A673 (cell line): ENCODE data around the gene RHOD. TPM values are rescaled to one million over a fixed set of nuclear protein-coding genes. Genes with fewer than 3 reads are reported as not detected.

ENCODE experiments used
- BruUV-seq: library from RNA; stranded (reverse); fragments of 400-500 nt; replicated peaks from 2 replicates; lab custom pipeline; 2021; lab: Mats Ljungman, UMichigan
- CTCF ChIA-PET: fragments of 300-600 bp; sonication (Branson Sonifier 250); formaldehyde crosslinking; loops from one replicate; lab custom pipeline; 2022; ENCODE audit warnings: antibody characterized with exemption; lab: Charles Lee
- POLR2A ChIA-PET: fragments of 300-600 bp; sonication (Branson Sonifier 250); formaldehyde crosslinking; loops from one replicate; lab custom pipeline; 2022; ENCODE audit warnings: antibody characterized with exemption; ENCODE audit not compliant: low non-redundant PET; lab: Charles Lee
- DNase-seq: peaks from one replicate; pipeline ENCODE4 v3.0.0-alpha.2; 2015; ENCODE audit warnings: low spot score
- H3K27ac ChIP-seq: fragments of 200-600 bp; sonication (generic); 2 replicates; pipeline ENCODE4 v1.5.1; 2016; ENCODE audit warnings: mixed run types, low read depth, mild to moderate bottlenecking, mixed read lengths, antibody characterized with exemption, low read length; ENCODE audit not compliant: poor library complexity, severe bottlenecking
- H3K27me3 ChIP-seq: fragments of 200-600 bp; sonication (generic); replicated peaks from 2 replicates; pipeline ENCODE4 v1.6.1; 2017; ENCODE audit warnings: mixed run types, low read depth, mild to moderate bottlenecking, mixed read lengths, antibody characterized with exemption, low read length; ENCODE audit not compliant: insufficient read depth, poor library complexity
- H3K36me3 ChIP-seq: fragments of 200-600 bp; sonication (generic); 2 replicates; pipeline ENCODE4 v1.6.1; 2016; ENCODE audit warnings: mixed run types, mild to moderate bottlenecking, mixed read lengths, antibody characterized with exemption, low read length; ENCODE audit not compliant: insufficient read depth, poor library complexity, severe bottlenecking
- H3K4me1 ChIP-seq: fragments of 200-600 bp; sonication (generic); 2 replicates; pipeline ENCODE4 v1.6.1; 2017; ENCODE audit warnings: mixed run types, mild to moderate bottlenecking, mixed read lengths, antibody characterized with exemption, low read length; ENCODE audit not compliant: insufficient read depth, poor library complexity, severe bottlenecking
- H3K4me3 ChIP-seq: fragments of 200-600 bp; sonication (generic); 2 replicates; pipeline ENCODE4 v1.5.1; 2016; ENCODE audit warnings: low read depth, mixed run types, mild to moderate bottlenecking, mixed read lengths, low read length; ENCODE audit not compliant: poor library complexity, severe bottlenecking
- H3K9me3 ChIP-seq: fragments of 200-600 bp; sonication (generic); 2 replicates; pipeline ENCODE4 v1.6.1; 2016; ENCODE audit warnings: mixed run types, low read depth, mild to moderate bottlenecking, mixed read lengths, antibody characterized with exemption, low read length; ENCODE audit not compliant: poor library complexity, severe bottlenecking
- CTCF ChIP-seq: fragments of 300-800, 200-600 bp; sonication (generic); conservative IDR thresholded peaks from 2 replicates; pipeline ENCODE4 v1.5.1; 2017; ENCODE audit warnings: low read depth, mild to moderate bottlenecking, antibody characterized with exemption, low read length, moderate library complexity, mixed read lengths
- EZH2 ChIP-seq: fragments of 200-600 bp; sonication (generic); IDR thresholded peaks from 2 replicates; pipeline ENCODE4 v1.6.1; 2017; ENCODE audit warnings: borderline replicate concordance, low read depth, mild to moderate bottlenecking, mixed read lengths, antibody characterized with exemption, low read length; ENCODE audit not compliant: poor library complexity, severe bottlenecking
- intact Hi-C: fragments of 100-400 bp; cut with micrococcal nuclease; formaldehyde crosslinking; loops from one replicate; pipeline ENCODE4 v1.10.0; 2022; ENCODE audit not compliant: unreplicated experiment
- total RNA-seq: library from RNA; stranded (reverse); gene quantifications from 2 replicates; pipeline ENCODE4 v1.2.3, GENCODE V29; 2021

The RHOD gene
- total RNA-seq, 1 experiment from 2014 or later, result 0.88 TPM

- Histone ChIP-seq H3K27me3 (no peaks in the 10 kb centered on the region), H3K9me3 (no peaks in the 10 kb centered on the region), H3K4me3 (no peak overlapping the region), H3K36me3 (no peaks in the 10 kb centered on the region), H3K27ac (no peak overlapping the region), H3K4me1 (peaks cover 7% of the 10 kb centered on the region)
- intact Hi-C loops, result no loop called here
- DNase-seq, result no peak
- CTCF ChIA-PET, result no interaction called here
- POLR2A ChIA-PET, result no interaction called here
- no TSS peak for BruUV-seq
- no peak for TF ChIP-seq EZH2
- no peak for TF ChIP-seq CTCF
These were observed 3.5 kb downstream of the RHOD start for GRCh38 chr11:67060111-67060522.

GRCh38 chr11:67062526-67063373, 6.1 kb downstream of the RHOD start:
- no TSS peak for BruUV-seq
- intact Hi-C loops, result no loop called here
- DNase-seq, result no peak
- Histone ChIP-seq H3K4me1 (no peaks in the 10 kb centered on the region), H3K27ac (no peak overlapping the region), H3K4me3 (no peak overlapping the region), H3K9me3 (no peaks in the 10 kb centered on the region), H3K27me3 (no peaks in the 10 kb centered on the region), H3K36me3 (no peaks in the 10 kb centered on the region)
- POLR2A ChIA-PET, result interaction anchor here (0.5 kb wide), 1 partner anchor 403 kb away, joined by 7 read pairs; no protein-coding TSS in a partner anchor
- CTCF ChIA-PET, result no interaction called here
- TF ChIP-seq EZH2 (no peak), CTCF (no peak)

GRCh38 chr11:67066333-67066709, 9.7 kb downstream of the RHOD start:
- no peak for DNase-seq
- intact Hi-C loops, result no loop called here
- Histone ChIP-seq H3K9me3 (no peaks in the 10 kb centered on the region), H3K27me3 (no peaks in the 10 kb centered on the region), H3K27ac (no peak overlapping the region), H3K4me1 (no peaks in the 10 kb centered on the region), H3K36me3 (no peaks in the 10 kb centered on the region), H3K4me3 (no peak overlapping the region)
- TF ChIP-seq CTCF, result no peak
- no peak for TF ChIP-seq EZH2
- POLR2A ChIA-PET, result no interaction called here
- no TSS peak for BruUV-seq
- CTCF ChIA-PET, result no interaction called here
